HG02798 (cell line): Measurements from ENCODE around the gene EREG.
"Not testable (repeated sequence)": the region's sequence is repeated elsewhere in the genome, so short reads cannot be mapped to it uniquely, and the experiment has no call there.

ENCODE experiments used
- ATAC-seq: cut with Tn5 transposase; IDR thresholded peaks from one replicate; pipeline ENCODE4 v1.9.1; 2021; ENCODE audit warnings: mild to moderate bottlenecking; ENCODE audit not compliant: unreplicated experiment, poor library complexity

Gene EREG

GRCh38 chr4:74340421-74340820 is 24.5 kb upstream of the EREG start:
- not testable (repeated sequence) for ATAC-seq

DNA sequence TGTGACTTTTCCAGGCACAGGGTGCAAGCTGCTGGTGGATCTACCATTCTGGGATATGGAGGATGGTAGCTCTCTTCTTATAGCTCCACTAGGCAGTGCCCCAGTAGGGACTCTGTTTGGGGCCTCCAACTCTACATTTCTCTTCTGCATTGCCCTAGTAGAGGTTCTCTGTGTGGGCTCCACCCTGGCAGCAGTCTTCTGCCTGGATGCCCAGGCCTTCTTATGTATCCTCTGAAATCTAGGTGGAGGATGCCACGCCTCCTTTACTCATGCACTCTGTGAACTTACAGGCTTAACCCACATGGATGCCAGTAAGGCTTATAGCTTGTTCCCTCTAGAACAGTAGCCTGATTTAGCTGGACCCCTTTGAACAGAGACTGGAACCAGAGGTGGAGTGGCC is 20.9 kb upstream of the EREG start:
- no peak for ATAC-seq

DNA sequence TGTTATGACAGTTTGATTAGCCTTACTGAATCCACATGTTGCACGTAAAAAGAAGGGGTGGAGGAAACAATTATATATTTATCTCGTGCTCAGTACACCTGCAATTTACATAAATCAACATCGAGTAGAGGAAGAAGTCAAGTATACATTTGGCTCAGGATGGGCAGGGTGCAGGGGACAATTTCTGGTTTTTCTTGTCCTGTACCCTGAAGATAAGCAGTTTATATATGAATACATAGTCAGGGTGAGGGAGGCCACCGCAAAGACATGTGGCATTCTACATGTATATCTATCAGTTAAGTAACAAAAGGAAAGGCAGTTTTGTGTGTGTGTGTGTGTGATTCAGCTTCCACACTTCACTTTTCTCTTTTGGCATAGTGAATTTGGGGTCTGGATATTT is 11.1 kb upstream of the EREG start:
- ATAC-seq = no peak

GRCh38 chr4:74357965-74358364 is 7.0 kb upstream of the EREG start:
- ATAC-seq = no peak

DNA sequence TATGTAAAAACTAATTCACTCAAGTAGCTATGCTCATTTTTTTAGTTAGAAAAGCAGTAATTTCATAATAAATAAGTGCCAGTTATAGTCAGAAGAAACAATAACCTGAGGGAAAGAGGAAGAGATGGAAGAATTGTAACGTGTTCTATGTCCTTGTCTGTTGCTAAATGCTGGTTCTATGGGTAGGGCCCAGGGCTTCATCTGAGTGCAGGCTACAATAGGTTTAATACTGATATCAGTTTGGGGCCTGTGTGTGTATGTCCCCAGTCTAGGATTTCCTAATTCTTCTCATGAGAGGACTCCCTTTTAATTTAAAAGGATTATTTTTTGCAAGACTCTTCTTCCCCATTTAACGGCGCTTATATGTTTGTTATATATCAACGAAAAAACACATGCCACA is 3.3 kb upstream of the EREG start:
- no peak for ATAC-seq

GRCh38 chr4:74362347-74362746 is 2.6 kb upstream of the EREG start:
- ATAC-seq = no peak

- no peak for ATAC-seq
Observed at GRCh38 chr4:74364256-74364651, 691 bp upstream of the EREG start.

GRCh38 chr4:74365761-74366160 is 816 bp downstream of the EREG start:
- ATAC-seq = no peak

- ATAC-seq = peak; percentile 58
Observed at GRCh38 chr4:74366367-74366911, 1.5 kb downstream of the EREG start.

- ATAC-seq = no peak
Observed at GRCh38 chr4:74367656-74368290, 2.8 kb downstream of the EREG start.

DNA sequence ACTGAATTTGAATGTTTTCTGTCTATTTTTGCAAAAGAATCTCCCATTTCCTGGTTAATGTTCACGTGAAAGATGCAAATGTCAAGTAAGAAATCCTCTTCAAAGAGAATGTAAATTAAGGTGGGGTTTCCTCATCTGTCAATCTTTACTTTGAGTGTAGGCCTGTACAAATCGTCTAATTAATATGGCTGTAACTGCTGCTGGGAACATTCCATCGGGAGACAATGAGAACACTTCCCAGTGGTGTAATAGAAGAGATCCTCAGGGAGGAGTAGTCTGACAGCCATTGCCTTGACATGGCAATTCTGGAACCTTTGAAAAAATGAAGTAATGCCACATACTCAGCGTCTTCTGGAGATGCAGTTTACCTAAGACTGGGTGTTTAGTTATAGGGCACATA is 3.7 kb downstream of the EREG start:
- ATAC-seq = no peak

DNA sequence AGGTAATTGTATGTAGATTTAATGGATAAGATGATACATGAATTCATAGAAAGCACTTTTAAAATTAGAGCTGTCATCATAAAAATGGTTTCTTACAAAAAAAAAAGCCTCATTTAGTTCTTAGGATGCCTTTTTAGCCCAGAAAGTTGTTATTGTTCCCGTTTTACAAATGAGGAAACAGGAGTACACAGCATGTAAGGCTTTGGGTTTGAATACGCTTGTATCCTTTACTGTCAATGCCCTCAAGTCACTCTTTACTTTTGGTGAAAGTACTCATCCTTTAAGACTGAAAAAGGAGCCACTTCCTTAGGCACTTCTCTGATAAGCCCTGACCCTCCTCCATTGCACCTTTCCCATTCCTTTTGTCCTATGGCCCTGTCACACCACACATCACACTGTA is 4.9 kb downstream of the EREG start:
- no peak for ATAC-seq

- peak; percentile 84 for ATAC-seq
Observed at GRCh38 chr4:74370912-74371311, 6.0 kb downstream of the EREG start.

GRCh38 chr4:74374128-74374527 is 9.2 kb downstream of the EREG start:
- no peak for ATAC-seq

DNA sequence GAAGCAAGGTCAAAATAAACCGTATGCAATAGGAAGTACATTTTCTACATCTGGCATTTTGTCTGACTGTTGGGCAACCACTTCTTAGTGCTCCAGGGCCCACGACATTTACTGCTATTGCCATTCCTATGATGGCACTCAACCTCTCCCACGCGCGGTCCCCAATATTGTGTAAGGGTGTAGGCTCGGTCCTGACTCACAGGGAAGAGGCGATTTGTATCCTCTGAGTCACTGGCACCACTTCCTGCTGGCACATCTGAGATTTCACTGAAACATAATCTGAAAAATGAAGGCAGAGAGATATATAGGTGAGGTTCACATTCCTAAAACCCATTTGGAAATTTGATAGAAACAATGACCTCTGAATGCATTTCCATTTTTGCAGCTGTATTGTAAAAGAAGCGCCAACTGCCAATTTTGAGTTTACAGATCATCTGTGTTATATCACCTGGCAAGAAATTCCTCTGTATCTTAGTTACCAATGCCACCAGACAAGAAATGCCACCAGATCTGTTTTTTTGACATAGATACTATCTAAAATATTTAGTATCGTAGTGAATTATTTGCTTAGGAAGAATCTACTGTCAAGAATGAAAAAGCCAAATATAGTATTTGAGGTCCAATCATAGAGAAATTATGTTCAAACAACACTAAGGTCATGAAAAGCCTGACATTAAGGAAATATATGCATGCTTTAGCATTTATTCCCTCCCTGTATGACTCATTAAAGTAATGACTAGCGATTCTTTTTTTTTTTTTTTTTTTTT is 9.8 kb downstream of the EREG start:
- ATAC-seq = no peak

GRCh38 chr4:74375824-74376426 is 11.0 kb downstream of the EREG start:
- ATAC-seq = no peak

GRCh38 chr4:74376888-74377483 is 12.0 kb downstream of the EREG start:
- peak; percentile 65 for ATAC-seq

DNA sequence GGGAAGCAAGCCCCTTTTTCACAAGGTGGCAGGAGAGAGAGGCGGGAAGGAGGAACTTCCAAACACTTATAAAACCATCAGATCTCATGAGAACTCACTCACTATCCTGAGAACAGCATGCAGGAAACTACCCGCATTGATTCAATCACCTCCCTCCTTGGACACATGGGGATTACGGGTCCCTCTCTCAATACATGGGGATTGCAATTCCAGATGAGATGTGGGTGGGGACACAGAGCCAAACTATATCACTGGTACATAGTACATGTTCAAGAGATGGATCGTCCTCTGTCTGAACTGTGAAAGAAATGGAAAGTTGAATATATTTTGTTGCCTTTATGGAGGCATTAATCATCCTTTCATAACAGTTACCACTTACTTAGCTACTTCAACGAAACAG is 12.8 kb downstream of the EREG start:
- ATAC-seq = no peak

- no peak for ATAC-seq
Observed at GRCh38 chr4:74378573-74378972, 13.6 kb downstream of the EREG start.

DNA sequence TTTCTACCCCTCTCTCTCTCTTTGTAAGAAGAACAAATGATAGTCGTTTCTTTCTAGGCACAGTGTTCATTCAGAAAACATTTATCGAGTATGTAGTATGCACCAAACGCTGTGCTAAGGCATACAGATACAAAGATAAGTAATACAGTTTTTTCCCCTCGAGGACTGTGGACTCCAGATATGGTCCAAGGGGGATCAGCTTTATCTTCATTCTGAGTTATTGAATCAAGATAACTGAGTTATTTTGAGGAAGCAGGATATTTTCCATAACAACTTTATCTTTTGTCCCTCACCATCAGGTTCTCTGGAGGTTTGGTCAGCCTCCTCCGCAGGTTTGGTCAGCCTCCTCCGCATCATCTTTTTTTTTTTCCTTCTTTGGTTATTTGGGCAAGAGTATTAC is 15.0 kb downstream of the EREG start:
- ATAC-seq = no peak

- ATAC-seq = no peak
Observed at GRCh38 chr4:74385386-74385785, 20.4 kb downstream of the EREG start.
